Measurements from ENCODE around the gene TMCO6.

GRCh38 chr5:140611020-140611521 is 28.2 kb upstream of the TMCO6 start:
- TF ChIP-seq CTCF (IDR thresholded peaks at IDR 0.05) (no peak), NR3C1 (CRISPR knock-in tag; conservative IDR thresholded peaks at IDR 0.05; ENCODE audit: low read depth) (no peak), MAX (CRISPR knock-in tag; IDR thresholded peaks at IDR 0.05) (no peak), ATF3 (CRISPR knock-in tag; conservative IDR thresholded peaks at IDR 0.05) (no peak), ZBTB43 (CRISPR knock-in tag; IDR thresholded peaks at IDR 0.05) (no peak), NFYB (CRISPR knock-in tag; conservative IDR thresholded peaks at IDR 0.05; ENCODE audit: low read depth) (no peak), ZNF232 (CRISPR knock-in tag; IDR thresholded peaks at IDR 0.05) (no peak), CBFB (CRISPR knock-in tag; IDR thresholded peaks at IDR 0.05; ENCODE audit: low read depth) (no peak), SP1 (CRISPR knock-in tag; conservative IDR thresholded peaks at IDR 0.05) (no peak), STAT6 (CRISPR knock-in tag; conservative IDR thresholded peaks at IDR 0.05; ENCODE audit: low read depth) (no peak)
